Tibial nerve (tissue), 4 donors: ENCODE results near the gene U2AF1L4. TPM values are rescaled to one million over a fixed set of nuclear protein-coding genes. Genes with fewer than 3 reads are reported as not detected.

ENCODE experiments used
- DNase-seq, 2 donors: peaks; one replicate each; pipeline ENCODE4 v3.0.0-alpha.2; 2019; ENCODE audit warnings: low spot score in 2 of 2
- H3K27ac ChIP-seq, 4 donors: fragments of 200-600 bp; sonication (generic) in 3 of 4; one replicate each; pipeline ENCODE4 v1.5.1; 2017 to 2019; ENCODE audit warnings: mild to moderate bottlenecking in 1 of 4
- H3K27me3 ChIP-seq, 2 donors: fragments of 200-600 bp; sonication (generic) in 1 of 2; one replicate each; pipeline versions ENCODE4 v1.5.1 to v1.6.0; 2017 to 2019
- H3K36me3 ChIP-seq, 3 donors: fragments of 200-600 bp; sonication (generic); one replicate each; pipeline ENCODE4 v1.5.1; 2018 to 2019
- H3K4me1 ChIP-seq, 4 donors: fragments of 200-600 bp; sonication (generic) in 3 of 4; one replicate each; pipeline ENCODE4 v1.5.1; 2017 to 2019
- H3K4me3 ChIP-seq, 4 donors: fragments of 200-600 bp; sonication (generic) in 3 of 4; one replicate each; pipeline ENCODE4 v1.5.1; 2017 to 2019; ENCODE audit warnings: mild to moderate bottlenecking in 1 of 4, moderate library complexity in 1 of 4
- H3K9me3 ChIP-seq, 4 donors: fragments of 200-600 bp; sonication (generic) in 3 of 4; one replicate each; pipeline ENCODE4 v1.5.1; 2017 to 2019
- CTCF ChIP-seq, 5 experiments: fragments of 200-600 bp in 3 of 5; fragments of 450-650 bp in 2 of 5; sonication (generic) in 3 of 5; IDR thresholded peaks; one replicate each; pipeline ENCODE4 v1.5.1; 2016 to 2019; ENCODE audit warnings: antibody characterized with exemption in 5 of 5, mild to moderate bottlenecking in 3 of 5, moderate library complexity in 2 of 5
- EP300 ChIP-seq, 2 donors: sonication (generic); formaldehyde crosslinking; IDR thresholded peaks; one replicate each; pipeline ENCODE4 v1.6.1; 2017; ENCODE audit warnings: antibody characterized with exemption in 2 of 2, mild to moderate bottlenecking in 1 of 2
- POLR2A ChIP-seq, 2 donors: fragments of 450-650 bp; IDR thresholded peaks; one replicate each; pipeline ENCODE4 v1.6.1; 2017; ENCODE audit warnings: antibody characterized with exemption in 2 of 2, mild to moderate bottlenecking in 2 of 2, moderate library complexity in 2 of 2
- WGBS, 2 donors: methylation state at CpG; one replicate each; pipeline ENCODE4 v1.1.5; 2018; 5-methylcytosine and 5-hydroxymethylcytosine counted together
- total RNA-seq, 4 donors: library from RNA; depleted of rRNA; stranded (reverse); fragments of >200 nt; gene quantifications; one replicate each; pipeline ENCODE4 v1.1.0, GENCODE V29; 2016

The U2AF1L4 gene
- total RNA-seq, 4 donors from 2014 or later, result 17.8 to 51.1 (median 43.2) TPM

- Histone ChIP-seq H3K27ac (peak overlapping the region; percentile 81 to 99 (median 96)), H3K4me1 (peaks cover 4 to 55% (median 25%) of the 10 kb centered on the region in 4 donors), H3K27me3 (no peaks in the 10 kb centered on the region), H3K4me3 (peak overlapping the region in 1 of 4 donors; percentile 94), H3K9me3 (no peaks in the 10 kb centered on the region), H3K36me3 (peaks cover 0 to 44% (median 4%) of the 10 kb centered on the region in 3 donors)
- no peak for DNase-seq
- TF ChIP-seq EP300 (IDR thresholded peaks at IDR 0.05), result peak in 1 of 2 donors; percentile 23
- TF ChIP-seq CTCF (IDR thresholded peaks at IDR 0.05), result no peak
- TF ChIP-seq POLR2A (IDR thresholded peaks at IDR 0.05), result no peak
- WGBS, 2 donors, result 76 to 82% methylated on average over 13 of the region's 13 CpGs
Observed at GRCh38 chr19:35754370-35755130, 9.3 kb upstream of the U2AF1L4 start.

- Histone ChIP-seq H3K4me1 (peaks cover 4 to 55% (median 31%) of the 10 kb centered on the region in 4 donors), H3K9me3 (no peaks in the 10 kb centered on the region), H3K27ac (peak overlapping the region in 2 of 4 donors; percentile 98 to 99), H3K4me3 (no peak overlapping the region), H3K27me3 (no peaks in the 10 kb centered on the region), H3K36me3 (peaks cover 0 to 42% (median 4%) of the 10 kb centered on the region in 3 donors)
- TF ChIP-seq CTCF (IDR thresholded peaks at IDR 0.05) (no peak), EP300 (IDR thresholded peaks at IDR 0.05) (no peak), POLR2A (IDR thresholded peaks at IDR 0.05) (no peak)
- WGBS, 2 donors, result 91 to 95% methylated on average over 11 to 20 of the region's 20 CpGs
- no peak for DNase-seq
Observed at GRCh38 chr19:35753634-35754369, 8.6 kb upstream of the U2AF1L4 start.

- 95% methylated on average over 17 to 20 of the region's 20 CpGs for WGBS, 2 donors
- Histone ChIP-seq H3K4me3 (no peak overlapping the region), H3K4me1 (peaks cover 4 to 54% (median 30%) of the 10 kb centered on the region in 4 donors), H3K27ac (peak overlapping the region in 2 of 4 donors; percentile 98 to 99), H3K27me3 (no peaks in the 10 kb centered on the region), H3K9me3 (no peaks in the 10 kb centered on the region), H3K36me3 (peaks cover 0 to 42% (median 4%) of the 10 kb centered on the region in 3 donors)
- TF ChIP-seq CTCF (IDR thresholded peaks at IDR 0.05), result no peak
- no peak for TF ChIP-seq POLR2A (IDR thresholded peaks at IDR 0.05)
- no peak for TF ChIP-seq EP300 (IDR thresholded peaks at IDR 0.05)
- no peak for DNase-seq
Observed at GRCh38 chr19:35752746-35753350, 7.6 kb upstream of the U2AF1L4 start.

- TF ChIP-seq EP300 (IDR thresholded peaks at IDR 0.05) (no peak), POLR2A (IDR thresholded peaks at IDR 0.05) (no peak), CTCF (IDR thresholded peaks at IDR 0.05) (no peak)
- Histone ChIP-seq H3K4me1 (peaks cover 4 to 55% (median 31%) of the 10 kb centered on the region in 4 donors), H3K9me3 (no peaks in the 10 kb centered on the region), H3K27me3 (no peaks in the 10 kb centered on the region), H3K36me3 (peaks cover 0 to 42% (median 4%) of the 10 kb centered on the region in 3 donors), H3K4me3 (no peak overlapping the region), H3K27ac (no peak overlapping the region)
- WGBS, 2 donors, result 84 to 93% methylated on average over 11 to 14 of the region's 14 CpGs
- no peak for DNase-seq
Observed at GRCh38 chr19:35751839-35752745, 6.9 kb upstream of the U2AF1L4 start.
